ENCODE results near the gene FARSA. TPM values are rescaled to one million over a fixed set of nuclear protein-coding genes. Genes with fewer than 3 reads are reported as not detected.
A peak's percentile ranks its signal among the peaks of the same experiment; 100 is the strongest.

The FARSA gene
- polyA plus RNA-seq, 1 experiment, result 13.5 TPM

DNA sequence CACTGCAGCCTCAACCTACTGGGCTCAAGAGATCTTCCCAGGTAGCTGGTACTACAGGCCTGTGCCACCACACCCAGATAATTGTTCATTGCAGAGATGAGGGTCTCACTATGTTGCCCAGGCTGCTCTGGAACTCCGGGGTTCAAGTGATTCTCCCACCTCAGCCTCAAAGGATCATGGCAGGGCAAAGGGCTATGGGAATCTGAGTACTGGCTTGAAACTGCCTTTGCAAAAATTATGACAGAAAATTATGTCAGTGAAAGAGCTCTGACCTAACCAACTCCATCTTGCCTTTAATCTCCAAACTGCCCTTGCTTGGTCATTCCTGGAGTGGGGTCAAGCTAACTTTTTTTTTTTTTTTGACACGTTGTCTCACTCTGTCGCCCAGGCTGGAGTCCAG, 50.9 kb downstream of the FARSA start:
- TF ChIP-seq, protein P1, sequence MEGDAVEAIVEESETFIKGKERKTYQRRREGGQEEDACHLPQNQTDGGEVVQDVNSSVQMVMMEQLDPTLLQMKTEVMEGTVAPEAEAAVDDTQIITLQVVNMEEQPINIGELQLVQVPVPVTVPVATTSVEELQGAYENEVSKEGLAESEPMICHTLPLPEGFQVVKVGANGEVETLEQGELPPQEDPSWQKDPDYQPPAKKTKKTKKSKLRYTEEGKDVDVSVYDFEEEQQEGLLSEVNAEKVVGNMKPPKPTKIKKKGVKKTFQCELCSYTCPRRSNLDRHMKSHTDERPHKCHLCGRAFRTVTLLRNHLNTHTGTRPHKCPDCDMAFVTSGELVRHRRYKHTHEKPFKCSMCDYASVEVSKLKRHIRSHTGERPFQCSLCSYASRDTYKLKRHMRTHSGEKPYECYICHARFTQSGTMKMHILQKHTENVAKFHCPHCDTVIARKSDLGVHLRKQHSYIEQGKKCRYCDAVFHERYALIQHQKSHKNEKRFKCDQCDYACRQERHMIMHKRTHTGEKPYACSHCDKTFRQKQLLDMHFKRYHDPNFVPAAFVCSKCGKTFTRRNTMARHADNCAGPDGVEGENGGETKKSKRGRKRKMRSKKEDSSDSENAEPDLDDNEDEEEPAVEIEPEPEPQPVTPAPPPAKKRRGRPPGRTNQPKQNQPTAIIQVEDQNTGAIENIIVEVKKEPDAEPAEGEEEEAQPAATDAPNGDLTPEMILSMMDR (IDR thresholded peaks at IDR 0.05; ENCODE audit: low read depth, low read length), result no peak

DNA sequence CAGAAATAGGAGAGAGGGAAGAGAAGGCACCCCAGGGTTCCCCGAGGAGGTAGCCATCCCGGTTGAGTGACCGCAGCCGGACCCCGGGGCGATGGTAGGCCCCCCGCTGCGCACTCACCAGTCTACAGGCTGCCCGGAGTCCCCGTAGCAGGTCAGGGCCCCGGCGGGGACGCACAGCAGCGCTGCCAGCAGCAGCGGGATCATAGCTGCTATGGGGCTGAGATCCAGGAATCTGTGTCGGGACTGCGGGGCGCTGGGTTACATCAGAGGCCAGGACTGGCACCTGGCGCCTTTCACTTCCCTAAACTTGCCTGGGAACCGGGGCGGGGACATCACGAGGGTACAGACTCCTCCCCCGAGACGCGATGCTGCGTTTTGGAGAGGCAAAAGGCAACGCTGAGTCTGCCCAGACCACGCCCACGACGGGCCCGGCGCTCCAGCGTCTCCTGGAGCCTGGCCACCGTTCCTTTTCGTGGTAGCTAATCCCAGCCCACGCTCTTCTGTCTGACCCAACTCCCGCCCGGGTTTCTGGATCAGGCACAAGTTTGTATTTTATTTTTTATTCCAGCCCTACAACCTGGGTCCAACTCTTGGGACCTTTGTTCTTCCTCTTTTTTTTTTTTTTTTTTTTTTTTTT, 52.2 kb downstream of the FARSA start, which contains the start of gene DNASE2:
Gene DNASE2, minus strand, starts transcription at position 278 of the 637 bp plus-strand sequence. Its CDS starts 74 bp downstream, at position 204.
- H3K27ac ChIP-seq (ENCODE audit: low read depth, low read length), result peak within 1 kb of the TSS; percentile 73
- POLR2A ChIA-PET, result interaction anchor here (0.7 to 1.4 kb wide), 8 partner anchors 9 to 167 kb away, joined by 3 to 7 read pairs (median 4); partner anchors contain the start of genes FARSA, GCDH, JUNB and SYCE2
- CTCF ChIA-PET, result interaction anchor here (0.7 to 1.4 kb wide), 6 partner anchors 10 to 84 kb away, joined by 3 to 10 read pairs (median 4); partner anchors contain the start of gene GCDH
- peaks cover 25% of the 10 kb centered on the region for H3K27me3 ChIP-seq (ENCODE audit: control insufficient read depth, insufficient read depth, low read length)
- peaks cover 24% of the 10 kb centered on the region for H3K9me3 ChIP-seq (ENCODE audit: control insufficient read depth, insufficient read depth, low read length)
- DNase-seq (ENCODE audit: low read depth, low spot score), result peak; percentile 76
- H3K4me3 ChIP-seq (ENCODE audit: low read depth, low read length), result peak within 1 kb of the TSS; percentile 82
- TF ChIP-seq, protein P1 (IDR thresholded peaks at IDR 0.05; ENCODE audit: low read depth, low read length), result no peak

More for the DNA sequence above, 50.9 kb downstream of the FARSA start:
- H3K4me3 ChIP-seq (ENCODE audit: low read depth, low read length), result no peak overlapping the region
- DNase-seq (ENCODE audit: low read depth, low spot score), result no peak
- ChIA-PET POLR2A (interaction anchor here (0.6 to 0.9 kb wide), 3 partner anchors 8 to 200 kb away, joined by 3 to 4 read pairs (median 4); no protein-coding TSS in a partner anchor), CTCF (interaction anchor here (0.6 to 1.6 kb wide), 2 partner anchors 83 to 213 kb away, joined by 3 to 7 read pairs; no protein-coding TSS in a partner anchor)
- peaks cover 33% of the 10 kb centered on the region for H3K27me3 ChIP-seq (ENCODE audit: control insufficient read depth, insufficient read depth, low read length)
- H3K27ac ChIP-seq (ENCODE audit: low read depth, low read length), result no peak overlapping the region
- H3K9me3 ChIP-seq (ENCODE audit: control insufficient read depth, insufficient read depth, low read length), result peaks cover 24% of the 10 kb centered on the region

DNA sequence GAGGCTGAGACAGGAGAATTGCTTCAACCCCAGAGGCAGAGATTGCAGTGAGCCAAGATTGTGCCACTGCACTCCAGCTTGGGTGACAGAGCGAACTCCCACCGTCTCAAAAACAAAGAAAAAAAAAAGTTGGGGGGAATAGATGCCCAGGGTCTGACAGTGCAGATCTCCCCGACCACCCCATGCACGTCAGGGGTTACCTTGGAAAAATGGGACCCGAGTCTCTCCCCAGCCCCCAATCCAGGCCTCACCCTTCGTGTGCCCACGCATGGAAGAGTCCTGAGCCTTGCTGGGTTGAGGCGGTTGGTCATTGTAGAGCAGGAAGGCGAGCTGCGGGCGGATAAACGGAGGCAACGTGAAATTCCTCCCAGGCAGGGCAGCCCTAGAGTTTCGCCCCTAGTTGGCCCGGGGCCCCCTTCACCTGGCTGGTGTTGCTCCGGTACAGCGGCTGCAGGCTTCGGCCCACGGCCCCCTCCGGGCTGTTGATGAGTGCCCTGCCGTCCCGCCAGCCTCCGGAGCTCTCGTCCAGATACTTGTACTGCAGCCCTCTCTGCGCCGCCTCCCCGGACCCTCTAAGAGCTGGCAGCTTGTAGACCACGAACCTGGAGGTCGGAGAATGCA, 52.9 kb downstream of the FARSA start:
- Histone ChIP-seq H3K4me3 (ENCODE audit: low read depth, low read length) (peak overlapping the region; percentile 82), H3K9me3 (ENCODE audit: control insufficient read depth, insufficient read depth, low read length) (peaks cover 24% of the 10 kb centered on the region), H3K27ac (ENCODE audit: low read depth, low read length) (peak overlapping the region; percentile 73), H3K27me3 (ENCODE audit: control insufficient read depth, insufficient read depth, low read length) (peaks cover 20% of the 10 kb centered on the region)
- DNase-seq (ENCODE audit: low read depth, low spot score), result no peak
- TF ChIP-seq, protein P1 (IDR thresholded peaks at IDR 0.05; ENCODE audit: low read depth, low read length), result no peak
- POLR2A ChIA-PET, result interaction anchor here (0.9 to 1.4 kb wide), 4 partner anchors 51 to 89 kb away, joined by 3 to 4 read pairs (median 4); partner anchors contain the start of genes FARSA and JUNB
- CTCF ChIA-PET, result interaction anchor here (0.8 to 1.4 kb wide), 4 partner anchors 10 to 114 kb away, joined by 3 to 8 read pairs (median 6); partner anchors contain the start of gene GCDH

DNA sequence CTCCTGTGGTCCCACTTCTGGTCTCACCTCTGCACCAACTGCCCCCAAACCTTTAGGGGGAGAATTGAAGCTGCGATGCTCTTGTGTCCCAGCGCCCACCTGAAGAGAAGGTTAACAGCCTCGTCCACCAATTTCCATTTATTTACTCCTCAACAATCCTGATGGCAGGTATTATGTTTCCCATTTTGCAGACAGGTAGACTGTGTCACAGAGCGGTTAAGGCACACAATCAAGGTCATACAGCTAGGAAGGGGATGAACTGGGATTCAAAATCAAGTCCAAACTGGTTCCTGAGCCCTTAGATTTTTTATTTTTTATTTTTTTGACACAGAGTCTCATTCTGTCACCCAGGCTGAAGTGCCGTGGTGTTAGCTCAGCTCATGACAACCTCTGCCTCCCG, 58.4 kb downstream of the FARSA start:
- ChIA-PET CTCF (interaction anchor here (1.0 kb wide), 1 partner anchor 110 kb away, joined by 3 read pairs; no protein-coding TSS in a partner anchor), POLR2A (no interaction called here)
- no peak for DNase-seq (ENCODE audit: low read depth, low spot score)
- H3K27me3 ChIP-seq (ENCODE audit: control insufficient read depth, insufficient read depth, low read length), result no peaks in the 10 kb centered on the region
- no peak overlapping the region for H3K27ac ChIP-seq (ENCODE audit: low read depth, low read length)
- H3K9me3 ChIP-seq (ENCODE audit: control insufficient read depth, insufficient read depth, low read length), result peaks cover 20% of the 10 kb centered on the region
- TF ChIP-seq, protein P1 (IDR thresholded peaks at IDR 0.05; ENCODE audit: low read depth, low read length), result no peak
- no peak overlapping the region for H3K4me3 ChIP-seq (ENCODE audit: low read depth, low read length)
